Left renal cortex interstitium (tissue), 4 donors: ENCODE data around the gene ZNF532. TPM values are rescaled to one million over a fixed set of nuclear protein-coding genes. Genes with fewer than 3 reads are reported as not detected.

Experiments used
- DNase-seq, 4 donors: peaks; one replicate each; pipeline ENCODE4 v3.0.0-alpha.2; 2013; ENCODE audit warnings: low read depth in 4 of 4, low spot score in 2 of 4, missing footprints in 1 of 4
- polyA plus RNA-seq, 4 donors: library from polyadenylated mRNA; unstranded; fragments of 120-200 nt; gene quantifications; one replicate each; pipeline ENCODE4 v1.2.1, GENCODE V29; 2013; ENCODE audit not compliant: insufficient read length in 4 of 4

ZNF532 gene
- polyA plus RNA-seq, 4 donors, result 95.0 to 106 (median 101) TPM

DNA sequence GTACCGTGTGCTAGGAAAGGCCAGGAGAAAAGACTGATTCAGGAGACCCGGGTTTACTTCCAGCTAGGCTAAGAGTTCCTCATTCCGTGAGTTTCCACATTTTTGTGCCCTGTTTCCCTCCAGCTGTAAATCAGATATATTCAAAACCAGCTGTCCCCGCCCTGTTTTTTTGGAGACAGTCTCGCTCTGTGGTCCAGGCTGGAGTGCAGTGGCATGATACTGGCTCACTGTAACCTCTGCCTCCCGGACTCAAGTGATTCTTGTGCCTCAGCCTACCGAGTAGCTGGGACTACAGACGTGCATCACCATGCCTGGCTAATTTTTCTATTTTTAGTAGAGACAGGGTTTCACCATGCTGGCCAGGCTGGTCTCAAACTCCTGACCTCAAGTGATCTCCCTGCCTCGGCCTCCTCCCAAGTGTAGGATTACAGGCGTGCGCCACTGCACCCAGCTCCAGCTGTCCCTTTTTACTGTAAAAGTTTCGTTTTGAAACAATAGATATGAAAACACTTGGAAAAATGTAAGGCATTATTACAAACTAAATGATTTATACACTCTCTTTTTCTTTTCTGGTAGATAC is 162.2 kb downstream of the ZNF532 start:
- DNase-seq, result no peak

DNA sequence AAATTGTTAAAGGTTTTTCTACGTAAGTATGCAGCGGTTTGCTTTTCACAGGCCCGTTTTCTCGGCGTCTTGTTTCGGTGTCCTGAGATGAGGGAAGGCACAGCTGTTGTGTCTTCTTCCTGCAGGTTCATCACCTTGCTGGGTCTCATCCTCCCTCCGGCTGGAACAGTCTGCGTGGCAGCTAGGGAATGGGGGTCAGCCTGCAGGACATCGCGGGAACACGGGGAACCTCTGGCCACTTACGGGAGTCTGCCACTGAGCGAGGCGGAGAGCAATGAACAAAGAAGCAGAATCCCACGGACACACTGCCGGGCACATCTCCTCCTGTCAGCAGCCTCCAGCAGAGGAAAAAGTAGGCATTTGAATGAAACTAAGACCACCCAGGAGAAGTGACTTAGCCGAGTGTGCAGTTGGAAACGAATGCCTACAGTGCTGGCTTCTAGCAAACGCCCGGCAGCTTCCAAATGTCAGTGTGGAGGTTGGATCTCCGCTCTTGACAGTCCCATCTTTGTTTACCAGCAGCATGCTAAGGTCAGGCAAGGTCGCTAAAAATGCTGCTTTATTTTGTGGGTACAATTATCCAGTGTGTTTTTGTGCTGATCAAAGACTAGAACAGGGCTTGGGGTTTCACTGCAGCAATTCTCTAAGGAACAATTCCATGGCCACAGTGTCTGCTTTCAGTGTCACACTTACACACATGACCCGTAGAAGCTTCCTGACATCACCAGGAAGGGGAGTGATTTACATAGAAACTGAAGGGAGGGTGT is 165.2 kb downstream of the ZNF532 start:
- no peak for DNase-seq

DNA sequence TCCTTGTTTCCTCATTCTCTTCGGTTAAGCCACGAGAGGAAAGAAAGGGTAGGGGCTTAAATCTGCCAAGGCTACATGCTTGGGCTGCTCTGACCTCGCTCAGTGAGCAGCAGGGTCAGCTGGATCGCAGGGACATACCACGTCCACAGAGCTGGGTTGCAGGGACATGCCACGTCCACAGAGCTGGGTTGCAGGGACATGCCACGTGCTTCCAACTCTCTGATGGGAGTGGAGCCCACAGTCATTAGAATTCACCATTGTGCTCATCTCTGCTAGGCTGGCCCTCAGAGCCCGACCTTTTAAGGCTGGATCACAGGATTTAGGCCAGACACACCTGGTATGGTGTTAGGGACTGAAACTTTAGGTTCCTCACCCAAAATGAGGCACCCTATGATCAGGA is 167.6 kb downstream of the ZNF532 start:
- DNase-seq, result no peak

DNA sequence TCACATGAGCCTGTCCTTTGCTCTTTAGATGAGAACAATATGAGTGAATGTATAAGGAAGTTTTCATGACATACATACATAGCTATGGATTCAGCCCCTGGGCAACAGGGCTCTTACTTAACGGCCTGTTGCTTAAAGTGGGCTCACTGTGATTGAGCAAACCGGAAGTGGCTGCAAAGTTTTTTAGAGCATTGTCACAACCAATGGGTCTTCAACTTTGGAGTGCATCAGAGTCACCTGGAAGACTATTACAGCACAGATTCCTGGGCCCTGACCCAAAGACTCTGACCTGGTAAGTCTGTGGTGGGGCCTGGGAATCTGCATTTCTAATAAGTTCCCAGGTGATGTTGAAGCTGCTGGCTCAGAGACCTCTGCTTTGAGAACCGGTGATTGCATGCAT is 168.7 kb downstream of the ZNF532 start:
- DNase-seq, result no peak

DNA sequence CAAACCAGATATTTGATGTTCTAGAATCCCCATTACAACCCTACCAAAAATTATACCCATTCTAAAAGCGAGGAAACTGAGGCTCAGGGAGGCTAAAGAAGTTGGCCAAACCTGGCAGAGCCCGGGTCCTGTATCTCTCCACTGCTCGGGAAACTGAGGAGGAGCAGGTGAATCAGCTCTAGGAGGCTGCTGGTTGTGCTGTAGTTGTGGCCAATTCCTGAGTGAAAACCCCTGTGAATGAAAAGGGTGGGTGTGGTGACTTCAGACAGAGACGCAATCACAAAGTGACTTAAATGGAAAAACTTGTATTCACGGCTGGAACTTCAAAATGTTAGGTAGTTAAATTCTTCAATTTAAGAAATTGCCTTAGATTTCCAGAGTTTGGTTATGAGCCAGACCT is 169.3 kb downstream of the ZNF532 start:
- no peak for DNase-seq

DNA sequence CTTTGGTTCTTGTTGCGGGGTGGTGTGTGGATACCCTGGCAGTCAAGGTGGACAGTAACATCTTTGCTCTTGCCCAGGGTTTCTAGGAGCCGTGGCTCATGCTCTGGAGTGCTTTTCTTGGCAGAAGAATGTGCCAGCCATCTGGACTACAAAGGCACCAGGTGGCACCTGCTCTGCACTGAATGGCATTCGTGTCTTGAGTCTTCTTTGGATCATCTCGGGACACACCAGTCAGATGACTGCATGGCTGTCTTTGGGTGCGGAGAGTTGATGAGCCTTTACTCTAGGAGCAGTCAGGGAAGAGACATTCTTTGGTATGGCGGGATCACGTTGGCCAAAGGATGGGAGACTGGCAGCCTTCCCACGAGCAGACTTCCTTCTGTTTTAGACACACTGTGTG is 170.9 kb downstream of the ZNF532 start:
- no peak for DNase-seq

Other genes starting within 250 kb of the ZNF532 start
- 1 to 10 TPM in 1 of 4 donors, under 1 TPM in 3; 0.38 to 1.3 (median 0.59) TPM for gene ALPK2, start 235.8 kb upstream of the ZNF532 start, polyA plus RNA-seq
- 10 to 100 TPM; 24.6 to 40.9 (median 30.6) TPM for gene MALT1, start 193.4 kb upstream of the ZNF532 start, polyA plus RNA-seq